ENCODE measurements around the gene ANKRD18A.
"Not testable (repeated sequence)": the region's sequence is repeated elsewhere in the genome, so short reads cannot be mapped to it uniquely, and the experiment has no call there.

- not testable (repeated sequence) for TF ChIP-seq CTCF (IDR thresholded peaks at IDR 0.05; ENCODE audit: low read length); EZH2 (IDR thresholded peaks at IDR 0.05; ENCODE audit: borderline replicate concordance, low read length)
Observed at GRCh38 chr9:38565178-38565577, 55.2 kb downstream of the ANKRD18A start.

Measured in OCI-LY1 (cell line).